SKM-1 treated with dmso at 0.1 percent for 144 hours (cell line): ENCODE measurements around the gene BTNL2.
A peak's percentile ranks its signal among the peaks of the same experiment; 100 is the strongest.
"Not testable (repeated sequence)": the region's sequence is repeated elsewhere in the genome, so short reads cannot be mapped to it uniquely, and the experiment has no call there.

Source experiments
- DNase-seq: peaks from one replicate; lab custom pipeline; 2025; ENCODE audit not compliant: unreplicated experiment; lab: John Stamatoyannopoulos, UW

Gene BTNL2, protein sequence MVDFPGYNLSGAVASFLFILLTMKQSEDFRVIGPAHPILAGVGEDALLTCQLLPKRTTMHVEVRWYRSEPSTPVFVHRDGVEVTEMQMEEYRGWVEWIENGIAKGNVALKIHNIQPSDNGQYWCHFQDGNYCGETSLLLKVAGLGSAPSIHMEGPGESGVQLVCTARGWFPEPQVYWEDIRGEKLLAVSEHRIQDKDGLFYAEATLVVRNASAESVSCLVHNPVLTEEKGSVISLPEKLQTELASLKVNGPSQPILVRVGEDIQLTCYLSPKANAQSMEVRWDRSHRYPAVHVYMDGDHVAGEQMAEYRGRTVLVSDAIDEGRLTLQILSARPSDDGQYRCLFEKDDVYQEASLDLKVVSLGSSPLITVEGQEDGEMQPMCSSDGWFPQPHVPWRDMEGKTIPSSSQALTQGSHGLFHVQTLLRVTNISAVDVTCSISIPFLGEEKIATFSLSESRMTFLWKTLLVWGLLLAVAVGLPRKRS

DNA sequence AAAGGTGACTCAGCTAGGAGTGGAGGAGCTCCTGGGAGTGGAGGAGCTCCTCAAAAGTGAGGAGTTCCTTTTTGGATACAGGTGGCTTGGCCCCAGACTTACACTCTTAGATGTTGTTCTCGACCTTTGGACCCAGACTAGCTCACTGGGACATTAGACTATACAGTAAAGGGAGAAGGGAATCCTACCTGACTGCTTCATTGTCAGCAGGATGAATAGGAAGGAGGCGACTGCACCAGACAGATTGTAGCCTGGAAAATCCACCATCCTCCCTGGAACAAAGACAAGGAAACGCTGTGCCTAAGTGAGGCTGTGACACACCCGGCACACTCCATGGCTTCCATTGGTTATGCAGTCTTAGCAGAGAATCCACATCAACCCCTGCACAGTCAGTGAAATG lies at the start of gene BTNL2:
BTNL2 (minus strand) TSS at position 325 of the 400 bp plus-strand sequence; CDS start at position 267, 58 bp downstream.
- no peak for DNase-seq

DNA sequence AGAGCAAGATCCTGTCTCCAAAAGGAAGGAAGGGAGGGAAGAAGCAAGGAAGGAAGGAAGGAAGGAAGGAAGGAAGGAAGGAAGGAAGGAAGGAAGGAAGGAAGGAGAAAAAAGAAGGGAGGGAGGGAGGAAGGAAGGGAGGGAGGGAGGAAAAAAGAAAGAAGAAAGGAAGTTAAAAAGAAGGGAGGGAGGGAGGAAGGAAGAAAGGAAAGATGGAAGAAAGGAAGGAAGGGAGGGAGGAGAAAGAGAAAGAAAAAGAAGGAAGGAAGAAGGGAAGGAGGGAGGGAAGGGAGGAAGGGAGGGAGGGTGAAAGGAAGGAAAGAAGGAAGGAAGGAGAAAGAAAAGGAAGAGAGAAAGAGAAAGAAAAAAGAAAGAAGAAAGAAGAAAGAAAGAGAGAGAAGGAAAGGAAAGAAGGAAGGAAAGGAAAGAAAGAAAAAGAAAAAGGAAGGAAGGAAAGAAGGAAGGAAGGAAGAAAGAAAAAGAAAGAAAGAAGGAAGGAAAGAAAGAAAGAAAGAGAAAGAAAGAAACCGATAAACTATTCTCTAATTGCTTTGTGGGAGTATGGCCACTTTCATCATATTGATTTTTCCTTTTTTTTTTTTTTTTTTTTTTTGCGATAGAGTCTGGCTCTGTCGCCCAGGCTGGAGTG lies 42.2 kb upstream of the BTNL2 start:
- no peak for DNase-seq

DNA sequence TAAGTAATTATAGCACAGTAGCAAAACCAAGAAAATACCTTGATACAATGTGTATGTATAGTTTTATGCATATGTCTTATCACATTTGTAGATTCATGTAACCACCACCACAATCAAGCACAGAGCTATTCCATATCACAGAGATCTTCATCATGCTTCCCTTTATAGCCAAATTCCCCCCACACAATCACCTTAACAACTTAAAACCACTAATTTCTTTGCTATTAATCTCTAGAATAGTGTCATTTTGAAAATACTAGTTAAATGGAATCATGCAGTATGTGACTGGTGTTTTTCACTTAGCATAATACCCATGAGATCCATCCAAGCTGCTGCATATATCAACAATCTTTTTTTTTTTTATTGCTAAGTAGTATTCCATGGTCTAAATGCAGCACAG lies 41.0 kb upstream of the BTNL2 start:
- no peak for DNase-seq

DNA sequence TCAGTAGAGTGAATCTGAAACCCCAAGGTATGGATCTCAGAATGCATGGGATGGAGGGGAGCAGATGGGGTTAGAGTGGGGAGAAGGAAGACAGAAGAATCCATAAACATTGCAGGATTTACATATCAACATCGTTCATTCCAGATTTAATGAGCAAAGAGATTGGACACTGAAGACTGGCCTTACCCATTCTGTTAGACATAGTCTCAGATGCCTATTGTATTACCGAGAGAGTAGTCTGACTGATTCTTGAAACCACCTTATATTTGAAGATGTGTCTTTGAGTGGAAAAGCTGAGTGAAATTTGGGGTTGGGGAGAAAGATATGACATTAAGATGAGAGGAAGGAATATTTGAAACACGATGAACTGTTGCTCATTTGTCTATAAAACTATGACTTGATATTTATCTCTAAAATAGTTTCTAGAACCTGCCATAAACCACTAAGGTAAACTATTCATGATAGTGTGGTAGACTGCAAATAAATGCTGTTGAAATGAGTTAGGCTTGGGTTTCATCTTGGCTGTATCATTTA lies 38.4 kb upstream of the BTNL2 start:
- no peak for DNase-seq

DNA sequence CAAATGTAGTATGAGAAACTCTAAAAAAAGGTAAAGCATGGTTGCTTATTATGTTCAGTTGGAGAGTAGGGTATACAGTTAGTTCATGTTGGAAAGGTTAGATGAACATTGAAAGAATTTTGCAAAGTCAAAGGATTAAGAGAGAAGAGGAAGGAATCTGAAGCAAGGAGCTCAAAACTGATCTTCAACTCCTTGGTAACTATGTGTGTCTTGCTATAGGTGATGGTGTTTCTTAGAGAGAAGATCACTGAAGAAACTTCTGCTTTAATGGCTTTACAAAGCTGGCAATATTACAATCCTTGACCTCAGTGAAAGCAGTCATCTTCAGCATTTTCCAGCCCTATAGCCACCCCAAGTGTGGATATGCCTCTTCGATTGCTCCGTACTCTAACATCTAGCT lies 37.5 kb upstream of the BTNL2 start:
- DNase-seq, result no peak

DNA sequence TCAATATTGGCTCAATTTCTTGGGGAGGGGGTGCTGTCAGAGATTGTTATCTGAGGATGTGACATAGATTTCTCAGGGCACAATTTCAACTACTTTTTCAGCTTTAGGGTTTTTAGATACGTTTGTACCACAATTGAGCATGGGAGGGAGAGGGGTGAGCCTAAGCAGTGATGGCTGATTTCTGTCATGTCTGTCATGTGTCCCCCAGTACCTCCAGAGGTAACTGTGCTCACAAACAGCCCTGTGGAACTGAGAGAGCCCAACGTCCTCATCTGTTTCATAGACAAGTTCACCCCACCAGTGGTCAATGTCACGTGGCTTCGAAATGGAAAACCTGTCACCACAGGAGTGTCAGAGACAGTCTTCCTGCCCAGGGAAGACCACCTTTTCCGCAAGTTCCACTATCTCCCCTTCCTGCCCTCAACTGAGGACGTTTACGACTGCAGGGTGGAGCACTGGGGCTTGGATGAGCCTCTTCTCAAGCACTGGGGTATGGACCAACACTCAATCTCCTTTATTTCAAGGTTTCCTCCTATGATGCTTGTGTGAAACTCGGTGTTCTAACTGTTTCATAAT lies 36.1 kb upstream of the BTNL2 start:
- DNase-seq, result no peak

DNA sequence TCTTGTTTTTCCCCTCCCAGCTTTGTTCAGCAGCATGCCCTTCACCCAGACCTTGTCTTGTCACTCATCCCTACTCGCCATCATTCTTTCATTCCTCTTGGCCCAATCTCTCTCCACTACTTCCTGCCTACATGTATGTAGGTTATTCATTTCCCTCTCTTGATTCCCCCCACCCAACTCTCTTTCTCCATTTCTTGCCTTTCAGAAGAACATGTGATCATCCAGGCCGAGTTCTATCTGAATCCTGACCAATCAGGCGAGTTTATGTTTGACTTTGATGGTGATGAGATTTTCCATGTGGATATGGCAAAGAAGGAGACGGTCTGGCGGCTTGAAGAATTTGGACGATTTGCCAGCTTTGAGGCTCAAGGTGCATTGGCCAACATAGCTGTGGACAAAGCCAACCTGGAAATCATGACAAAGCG lies 35.3 kb upstream of the BTNL2 start:
- no peak for DNase-seq

DNA sequence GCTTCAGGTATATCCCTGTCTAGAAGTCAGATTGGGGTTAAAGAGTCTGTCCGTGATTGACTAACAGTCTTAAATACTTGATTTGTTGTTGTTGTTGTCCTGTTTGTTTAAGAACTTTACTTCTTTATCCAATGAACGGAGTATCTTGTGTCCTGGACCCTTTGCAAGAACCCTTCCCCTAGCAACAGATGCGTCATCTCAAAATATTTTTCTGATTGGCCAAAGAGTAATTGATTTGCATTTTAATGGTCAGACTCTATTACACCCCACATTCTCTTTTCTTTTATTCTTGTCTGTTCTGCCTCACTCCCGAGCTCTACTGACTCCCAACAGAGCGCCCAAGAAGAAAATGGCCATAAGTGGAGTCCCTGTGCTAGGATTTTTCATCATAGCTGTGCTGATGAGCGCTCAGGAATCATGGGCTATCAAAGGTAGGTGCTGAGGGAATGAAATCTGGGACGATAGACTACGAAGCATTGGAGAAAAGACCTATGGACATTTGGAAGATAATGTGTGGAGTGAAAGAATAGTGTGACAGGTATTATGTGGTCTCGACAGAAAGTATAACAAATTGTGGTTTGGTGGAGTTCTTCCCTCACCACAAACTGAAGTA lies 32.7 kb upstream of the BTNL2 start, which contains the start of gene HLA-DRA:
HLA-DRA (plus strand) TSS at position 286 of the 613 bp plus-strand sequence; CDS start at position 350, 64 bp downstream.
- DNase-seq, result peak; percentile 46

DNA sequence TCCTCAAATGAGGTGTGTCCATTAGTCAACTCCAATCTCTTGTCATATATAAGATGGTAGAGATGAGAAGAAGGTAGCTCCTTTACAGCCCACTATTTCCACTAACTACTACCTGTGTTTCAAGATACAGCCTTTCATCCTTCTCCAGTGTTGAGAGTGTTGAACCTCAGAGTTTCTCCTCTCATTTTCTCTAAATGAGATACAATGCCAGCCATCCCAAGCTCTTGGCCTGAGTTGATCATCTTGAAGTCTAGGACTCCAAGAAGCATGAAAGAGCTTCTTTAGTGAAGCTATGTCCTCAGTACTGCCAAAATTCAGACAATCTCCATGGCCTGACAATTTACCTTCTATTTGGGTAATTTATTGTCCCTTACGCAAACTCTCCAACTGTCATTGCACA lies 32.2 kb upstream of the BTNL2 start:
- DNase-seq, result no peak

DNA sequence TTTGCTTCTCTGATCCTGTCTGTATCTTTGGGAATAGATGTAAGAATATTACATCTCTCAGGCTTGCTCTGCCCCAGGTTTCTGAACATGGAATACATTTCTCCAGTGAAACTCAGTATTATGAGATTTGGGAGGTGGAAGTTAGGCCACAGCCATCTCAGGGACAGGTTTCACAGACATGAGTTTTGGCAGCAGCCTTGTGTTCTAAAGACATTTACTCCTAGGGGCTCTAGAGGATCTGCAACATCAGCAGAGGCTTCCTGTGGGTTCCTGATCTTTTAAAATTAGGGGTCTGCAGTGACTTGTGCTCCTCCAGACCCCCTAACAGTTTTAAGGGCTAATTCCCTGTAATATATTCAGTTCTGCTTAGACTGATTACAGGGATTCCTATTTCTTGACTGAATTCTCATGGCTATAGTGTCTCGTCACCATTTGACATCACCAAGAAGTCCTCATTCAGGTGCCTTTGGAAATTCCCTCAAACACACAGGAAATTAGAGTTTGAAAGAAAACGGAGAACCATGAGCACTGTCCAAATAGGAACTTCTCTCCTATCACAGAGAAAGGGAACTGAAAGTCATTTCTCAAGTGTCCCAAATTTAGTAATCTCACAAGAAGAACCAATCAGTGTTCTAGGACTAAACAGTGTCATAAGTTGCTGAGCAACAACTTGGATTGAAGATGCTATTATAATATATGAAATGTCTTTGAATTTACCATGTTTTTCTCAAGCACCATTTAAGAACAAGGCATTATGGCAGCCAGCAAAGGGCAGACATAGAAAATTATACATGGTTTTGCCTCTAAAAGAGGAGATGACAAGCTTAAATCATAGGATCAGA lies 30.2 kb upstream of the BTNL2 start:
- peak; percentile 84 for DNase-seq

DNA sequence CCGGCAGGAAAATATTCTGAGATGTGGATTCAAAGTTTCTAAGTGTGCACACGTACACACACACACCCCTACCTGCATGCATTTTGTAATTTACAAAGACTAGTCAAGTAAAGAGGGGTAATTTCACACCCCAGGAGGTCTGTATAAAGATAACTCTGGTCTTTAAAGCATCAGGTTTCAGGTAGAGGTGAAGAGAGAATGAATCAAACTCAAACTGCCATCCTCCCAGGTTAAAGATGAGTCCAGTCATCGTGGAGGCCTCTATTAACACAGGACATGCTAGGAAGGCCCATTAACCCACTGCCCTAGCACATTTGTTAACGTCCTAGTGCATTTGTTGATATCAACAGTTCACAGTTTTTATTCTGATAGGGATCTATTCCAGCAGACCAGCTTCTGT lies 29.2 kb upstream of the BTNL2 start:
- no peak for DNase-seq

DNA sequence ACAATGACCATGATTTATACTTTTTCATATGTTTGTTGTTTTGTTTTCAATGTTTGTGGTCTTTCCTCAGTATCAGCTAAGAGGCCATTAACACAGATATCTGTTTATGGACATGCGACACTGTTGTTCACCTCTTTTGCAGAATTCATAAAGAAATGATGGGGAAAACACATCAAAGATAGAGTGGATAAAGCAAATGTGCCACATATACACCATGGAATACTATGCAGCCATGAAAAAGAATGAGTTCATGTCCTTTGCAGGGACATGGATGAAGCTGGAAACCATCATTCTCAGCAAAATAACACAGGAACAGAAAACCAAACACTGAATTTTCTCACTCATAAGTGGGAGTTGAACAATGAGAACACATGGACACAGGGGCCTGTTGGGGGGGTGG lies 27.0 kb upstream of the BTNL2 start:
- not testable (repeated sequence) for DNase-seq

DNA sequence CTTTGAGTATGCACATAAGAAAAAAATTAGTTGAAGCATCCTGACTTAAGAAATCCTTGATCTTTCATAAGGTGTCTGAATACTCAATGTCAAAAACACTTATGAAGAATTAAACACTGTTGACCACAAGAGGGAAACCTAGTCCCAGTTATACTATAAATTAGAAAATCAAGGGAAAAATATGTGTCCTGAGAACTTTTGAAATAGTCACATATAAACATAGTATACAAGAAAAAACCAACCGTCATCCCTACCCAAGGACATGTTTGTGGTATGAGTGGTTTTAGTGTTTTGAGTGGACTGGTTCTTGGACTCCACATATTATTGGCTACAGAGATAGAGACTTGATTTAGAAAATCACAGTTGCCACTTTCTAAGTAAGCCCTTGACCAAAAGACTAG lies 25.1 kb upstream of the BTNL2 start:
- peak; percentile 37 for DNase-seq

DNA sequence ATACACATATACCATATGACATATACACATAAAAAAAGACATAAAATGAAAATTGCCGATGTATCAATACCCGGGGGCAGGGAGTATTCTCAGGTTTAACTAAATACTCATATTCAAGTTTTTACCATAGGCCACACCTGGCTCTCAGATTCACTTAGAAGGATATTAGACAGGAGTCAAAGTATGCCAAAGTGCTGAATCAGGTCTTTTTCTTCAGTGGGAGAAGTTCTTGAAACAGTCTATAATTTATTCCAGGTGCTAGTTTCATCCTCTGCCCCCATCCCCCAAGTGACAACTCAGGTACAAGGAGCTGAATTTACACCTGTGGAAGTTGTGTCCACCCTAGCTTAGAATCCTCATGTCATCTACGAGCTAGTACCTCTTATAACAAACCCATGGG lies 24.2 kb upstream of the BTNL2 start:
- DNase-seq, result no peak

DNA sequence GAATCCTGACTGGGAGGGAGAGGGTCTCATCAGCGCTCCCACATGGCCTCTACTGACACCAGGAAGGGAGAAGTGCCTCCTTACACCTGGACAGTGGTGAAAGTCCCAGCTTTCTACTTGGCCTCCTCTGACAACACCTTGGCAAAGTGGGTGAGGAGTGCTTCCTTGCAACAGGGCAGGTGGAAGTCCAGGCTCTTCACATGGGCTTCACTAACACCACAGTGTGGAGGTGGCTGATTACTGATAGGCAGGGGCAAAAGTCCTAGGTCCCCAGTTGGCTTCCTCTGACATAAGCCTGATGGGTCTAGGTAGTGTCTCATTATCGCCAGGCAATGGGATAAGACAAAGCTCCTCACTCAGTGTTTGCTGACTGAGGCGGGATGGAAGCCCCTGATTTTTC lies 23.2 kb upstream of the BTNL2 start:
- DNase-seq, result no peak

DNA sequence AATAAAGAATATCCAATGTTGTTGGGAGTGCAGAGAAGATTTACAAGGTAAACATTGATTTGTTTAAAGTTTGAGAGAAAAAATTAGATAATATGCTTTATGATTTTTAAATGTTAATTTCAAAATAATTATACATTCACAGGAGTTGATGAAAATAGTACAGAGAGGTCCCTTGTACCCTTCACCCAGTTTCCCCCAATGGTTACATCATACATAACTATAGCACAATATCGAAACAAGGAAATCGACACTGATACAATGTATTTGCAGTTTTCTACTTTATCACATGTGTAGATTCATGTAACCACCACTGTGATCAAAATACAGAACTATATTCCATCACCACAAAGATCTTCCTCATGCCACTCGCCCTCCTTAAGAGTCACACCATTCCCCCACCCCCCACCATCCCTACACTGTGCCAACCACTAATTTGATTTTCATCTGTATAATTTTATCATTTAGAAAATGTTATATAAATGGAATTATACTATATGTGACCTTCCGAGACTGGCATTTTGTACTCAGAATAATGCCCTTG lies 21.0 kb upstream of the BTNL2 start:
- DNase-seq, result no peak

DNA sequence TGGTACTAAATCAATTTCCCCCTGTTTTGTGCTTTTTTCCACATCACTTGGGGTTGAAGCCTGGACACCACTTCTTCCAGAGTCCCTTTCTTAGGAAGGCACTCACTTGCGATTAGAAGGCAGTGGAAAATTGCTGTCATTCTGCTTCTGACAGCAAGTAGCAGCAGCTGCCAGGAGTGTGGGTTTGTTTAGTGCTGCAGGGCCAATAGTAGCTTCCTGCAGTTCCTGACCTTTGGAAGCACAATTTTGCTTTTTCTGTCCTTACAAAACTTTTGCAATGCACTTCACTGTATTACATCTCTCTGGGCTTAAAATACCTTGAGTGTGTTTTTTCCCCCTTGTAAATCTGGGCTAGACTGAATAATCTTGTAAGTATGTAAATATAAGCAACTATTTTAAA lies 20.2 kb upstream of the BTNL2 start:
- DNase-seq, result no peak

DNA sequence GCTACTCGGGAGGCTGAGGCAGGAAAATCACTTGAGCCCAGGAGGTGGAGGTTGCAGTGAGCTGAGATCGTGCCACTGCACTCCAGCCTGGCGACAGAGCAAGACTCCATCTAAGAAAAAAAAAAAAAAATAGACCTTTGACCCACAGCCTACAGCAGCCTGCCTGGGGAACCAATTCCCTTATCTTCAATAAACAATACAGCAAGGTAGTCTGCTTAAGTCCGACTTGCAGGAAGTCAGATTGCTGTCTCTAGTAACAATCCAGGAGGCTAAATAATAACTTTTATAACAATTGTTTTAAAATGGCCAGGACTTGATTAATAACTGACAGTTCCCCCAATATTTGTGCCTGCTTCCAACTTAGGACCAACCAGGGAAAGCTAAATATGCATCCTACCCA lies 19.4 kb upstream of the BTNL2 start:
- no peak for DNase-seq

DNA sequence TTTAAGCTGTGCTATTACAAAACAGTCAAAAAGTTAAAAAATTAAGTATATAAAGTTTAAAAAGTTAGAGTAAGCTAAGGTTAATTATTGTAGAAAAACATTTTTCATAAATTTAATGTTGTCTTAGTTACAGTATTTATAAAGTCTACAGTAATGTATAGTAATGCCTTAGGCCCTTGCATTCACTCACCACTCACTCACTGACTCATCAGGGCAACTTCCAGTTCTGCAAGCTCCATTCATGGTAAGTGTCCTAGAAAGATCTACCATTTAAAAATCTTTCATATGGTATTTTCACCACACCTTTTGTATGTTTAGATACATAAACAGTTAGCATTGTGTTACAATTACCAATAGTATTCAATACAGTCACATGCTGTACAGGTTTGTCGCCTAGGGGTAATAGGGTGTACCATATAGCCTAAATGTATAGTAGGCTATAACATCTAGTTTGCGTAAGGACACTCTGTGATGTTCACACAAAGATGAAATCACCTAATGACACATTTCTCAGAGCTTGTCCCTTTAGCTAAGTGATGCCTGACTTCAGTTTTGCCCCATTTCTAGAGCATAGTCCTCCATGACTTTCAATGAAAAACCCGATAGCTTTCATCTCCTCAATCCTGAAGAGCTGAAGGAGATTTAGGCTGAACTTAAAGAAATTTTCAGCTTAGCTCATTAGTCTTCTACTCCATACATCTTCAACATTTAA lies 17.8 kb upstream of the BTNL2 start:
- no peak for DNase-seq
